ENCODE measurements around the gene ARHGAP6. TPM values are rescaled to one million over a fixed set of nuclear protein-coding genes. Genes with fewer than 3 reads are reported as not detected.

The ARHGAP6 gene
- total and polyA plus RNA-seq, 2 of the 13 experiments (the other 11 are each of a cell fraction or from before 2014, with no cell fraction given): 0.11 TPM; not detected in 1

DNA sequence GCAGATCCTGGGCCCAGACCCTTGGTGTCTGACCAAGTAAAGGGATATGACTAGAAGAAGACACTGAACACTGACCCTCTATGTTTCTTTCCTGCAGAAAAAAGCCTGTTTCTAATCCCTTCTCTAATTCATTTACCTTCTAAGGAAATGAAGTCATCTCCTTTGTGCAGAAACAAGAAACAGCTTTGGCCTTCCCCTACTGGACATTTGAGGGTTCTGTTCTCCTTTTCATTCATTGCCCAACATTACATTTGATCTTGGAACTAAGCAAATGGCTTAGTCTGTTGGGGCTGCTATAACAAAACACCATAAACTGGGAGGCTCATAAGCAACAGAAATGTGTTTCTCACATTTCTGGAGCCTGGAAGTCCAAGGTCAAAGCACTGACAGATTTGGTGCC is 534.6 kb downstream of the ARHGAP6 start (continued):
- TF ChIP-seq NFKBIZ (CRISPR knock-in tag; IDR thresholded peaks at IDR 0.05) (no peak), ZNF256 (CRISPR knock-in tag; conservative IDR thresholded peaks at IDR 0.05) (no peak), YEATS4 (CRISPR knock-in tag; IDR thresholded peaks at IDR 0.05; ENCODE audit: borderline replicate concordance) (no peak), SIN3A (IDR thresholded peaks at IDR 0.05; ENCODE audit: borderline replicate concordance, low read depth, low read length) (no peak)
- TF ChIP-seq, protein P1, sequence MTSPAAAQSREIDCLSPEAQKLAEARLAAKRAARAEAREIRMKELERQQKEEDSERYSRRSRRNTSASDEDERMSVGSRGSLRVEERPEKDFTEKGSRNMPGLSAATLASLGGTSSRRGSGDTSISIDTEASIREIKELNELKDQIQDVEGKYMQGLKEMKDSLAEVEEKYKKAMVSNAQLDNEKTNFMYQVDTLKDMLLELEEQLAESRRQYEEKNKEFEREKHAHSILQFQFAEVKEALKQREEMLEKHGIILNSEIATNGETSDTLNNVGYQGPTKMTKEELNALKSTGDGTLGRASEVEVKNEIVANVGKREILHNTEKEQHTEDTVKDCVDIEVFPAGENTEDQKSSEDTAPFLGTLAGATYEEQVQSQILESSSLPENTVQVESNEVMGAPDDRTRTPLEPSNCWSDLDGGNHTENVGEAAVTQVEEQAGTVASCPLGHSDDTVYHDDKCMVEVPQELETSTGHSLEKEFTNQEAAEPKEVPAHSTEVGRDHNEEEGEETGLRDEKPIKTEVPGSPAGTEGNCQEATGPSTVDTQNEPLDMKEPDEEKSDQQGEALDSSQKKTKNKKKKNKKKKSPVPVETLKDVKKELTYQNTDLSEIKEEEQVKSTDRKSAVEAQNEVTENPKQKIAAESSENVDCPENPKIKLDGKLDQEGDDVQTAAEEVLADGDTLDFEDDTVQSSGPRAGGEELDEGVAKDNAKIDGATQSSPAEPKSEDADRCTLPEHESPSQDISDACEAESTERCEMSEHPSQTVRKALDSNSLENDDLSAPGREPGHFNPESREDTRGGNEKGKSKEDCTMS (CRISPR knock-in tag; conservative IDR thresholded peaks at IDR 0.05): no peak

DNA sequence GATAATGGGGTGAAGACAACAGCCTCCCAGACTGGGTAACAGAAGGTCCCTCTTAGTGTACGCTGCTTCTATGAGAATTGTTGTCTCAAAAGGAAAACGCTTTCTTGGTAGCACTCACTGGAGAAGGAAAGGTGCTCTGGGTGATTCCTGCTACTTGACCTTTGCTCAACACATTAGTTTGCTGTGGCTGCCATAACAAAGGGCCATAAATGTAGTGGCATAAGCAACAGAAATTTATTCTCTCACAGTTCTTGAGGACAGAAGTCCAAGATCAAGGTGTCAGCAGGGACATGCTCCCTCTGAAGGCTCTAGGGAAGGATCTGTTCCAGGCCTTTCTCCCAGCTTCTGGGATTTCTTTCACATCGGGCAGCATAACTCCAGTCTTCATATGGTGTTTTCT is 535.6 kb downstream of the ARHGAP6 start:
- Histone ChIP-seq H3K36me3 (replicated peaks in 1 of 2; ENCODE audit: control insufficient read depth in 1 of 2, insufficient read depth in 2 of 2, low read length in 2 of 2) (no peaks in the 10 kb centered on the region), H3K4me2 (ENCODE audit: low read depth, low read length) (no peak overlapping the region), H3K27ac (ENCODE audit: extremely low read length, insufficient read depth, low read length) (no peak overlapping the region), H3K4me3 (replicated peaks in 1 of 3; ENCODE audit: insufficient read depth in 1 of 3, low read depth in 2 of 3, low read length in 3 of 3) (no peak overlapping the region), H3K27me3 (ENCODE audit: control insufficient read depth in 1 of 2, insufficient read depth in 2 of 2, low read length in 2 of 2) (no peaks in the 10 kb centered on the region), H2AFZ (ENCODE audit: low read length) (no peak overlapping the region), H4K20me1 (ENCODE audit: insufficient read depth, low read length) (no peaks in the 10 kb centered on the region), H3K9me3 (ENCODE audit: low read length) (no peaks in the 10 kb centered on the region), H3K4me1 (ENCODE audit: insufficient read depth, low read length) (peaks cover 1% of the 10 kb centered on the region; the same call in 1 of the 2 replicates), H3K79me2 (ENCODE audit: insufficient read depth, low read length) (no peaks in the 10 kb centered on the region), H3K9ac (ENCODE audit: insufficient read depth, low read depth, low read length) (no peak overlapping the region)
- ATAC-seq: no peak
- BruUV-seq (replicated peaks): no TSS peak
- CTCF ChIA-PET (ENCODE audit: low intra/inter-chr PET ratio, low total read pairs): no interaction called here
- FAIRE-seq: no peak
- intact Hi-C loops (cut with micrococcal nuclease; ENCODE audit: unreplicated experiment): no loop called here
- WGBS (ENCODE audit: low lambda C conversion rate): 79% methylated on average over 2 of the region's 3 CpGs
- POLR2A ChIA-PET: no interaction called here
- in situ Hi-C loops (cut with HindIII; ENCODE audit: extremely low pct_ligation_motif_present, low pct_unique_long_range_greater_than_20kb): loop anchor here (5.0 to 25.0 kb wide), 2 partner anchors 632 to 938 kb away; partner anchors contain the start of gene MSL3
- no peak for DNase-seq (ENCODE audit: low spot score)
- TF ChIP-seq ZNF354B (CRISPR knock-in tag; IDR thresholded peaks at IDR 0.05) (no peak), CAMTA2 (CRISPR knock-in tag; IDR thresholded peaks at IDR 0.05; ENCODE audit: borderline replicate concordance) (no peak), RFX5 (IDR thresholded peaks at IDR 0.05; ENCODE audit: low read depth, low read length) (no peak), MBD4 (IDR thresholded peaks at IDR 0.05; ENCODE audit: borderline replicate concordance, low read length) (no peak), SALL2 (CRISPR knock-in tag; IDR thresholded peaks at IDR 0.05) (no peak), NFE2L1 (CRISPR knock-in tag; IDR thresholded peaks at IDR 0.05; ENCODE audit: borderline replicate concordance) (no peak)
- TF ChIP-seq, protein P2, sequence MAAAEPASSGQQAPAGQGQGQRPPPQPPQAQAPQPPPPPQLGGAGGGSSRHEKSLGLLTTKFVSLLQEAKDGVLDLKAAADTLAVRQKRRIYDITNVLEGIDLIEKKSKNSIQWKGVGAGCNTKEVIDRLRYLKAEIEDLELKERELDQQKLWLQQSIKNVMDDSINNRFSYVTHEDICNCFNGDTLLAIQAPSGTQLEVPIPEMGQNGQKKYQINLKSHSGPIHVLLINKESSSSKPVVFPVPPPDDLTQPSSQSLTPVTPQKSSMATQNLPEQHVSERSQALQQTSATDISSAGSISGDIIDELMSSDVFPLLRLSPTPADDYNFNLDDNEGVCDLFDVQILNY (CRISPR knock-in tag; conservative IDR thresholded peaks at IDR 0.05): no peak
- TF ChIP-seq, protein P3, sequence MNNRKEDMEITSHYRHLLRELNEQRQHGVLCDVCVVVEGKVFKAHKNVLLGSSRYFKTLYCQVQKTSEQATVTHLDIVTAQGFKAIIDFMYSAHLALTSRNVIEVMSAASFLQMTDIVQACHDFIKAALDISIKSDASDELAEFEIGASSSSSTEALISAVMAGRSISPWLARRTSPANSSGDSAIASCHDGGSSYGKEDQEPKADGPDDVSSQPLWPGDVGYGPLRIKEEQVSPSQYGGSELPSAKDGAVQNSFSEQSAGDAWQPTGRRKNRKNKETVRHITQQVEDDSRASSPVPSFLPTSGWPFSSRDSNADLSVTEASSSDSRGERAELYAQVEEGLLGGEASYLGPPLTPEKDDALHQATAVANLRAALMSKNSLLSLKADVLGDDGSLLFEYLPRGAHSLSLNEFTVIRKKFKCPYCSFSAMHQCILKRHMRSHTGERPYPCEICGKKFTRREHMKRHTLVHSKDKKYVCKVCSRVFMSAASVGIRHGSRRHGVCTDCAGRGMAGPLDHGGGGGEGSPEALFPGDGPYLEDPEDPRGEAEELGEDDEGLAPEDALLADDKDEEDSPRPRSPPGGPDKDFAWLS (CRISPR knock-in tag; IDR thresholded peaks at IDR 0.05; ENCODE audit: borderline replicate concordance): no peak
- TF ChIP-seq, protein P4, sequence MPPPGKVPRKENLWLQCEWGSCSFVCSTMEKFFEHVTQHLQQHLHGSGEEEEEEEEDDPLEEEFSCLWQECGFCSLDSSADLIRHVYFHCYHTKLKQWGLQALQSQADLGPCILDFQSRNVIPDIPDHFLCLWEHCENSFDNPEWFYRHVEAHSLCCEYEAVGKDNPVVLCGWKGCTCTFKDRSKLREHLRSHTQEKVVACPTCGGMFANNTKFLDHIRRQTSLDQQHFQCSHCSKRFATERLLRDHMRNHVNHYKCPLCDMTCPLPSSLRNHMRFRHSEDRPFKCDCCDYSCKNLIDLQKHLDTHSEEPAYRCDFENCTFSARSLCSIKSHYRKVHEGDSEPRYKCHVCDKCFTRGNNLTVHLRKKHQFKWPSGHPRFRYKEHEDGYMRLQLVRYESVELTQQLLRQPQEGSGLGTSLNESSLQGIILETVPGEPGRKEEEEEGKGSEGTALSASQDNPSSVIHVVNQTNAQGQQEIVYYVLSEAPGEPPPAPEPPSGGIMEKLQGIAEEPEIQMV (CRISPR knock-in tag; IDR thresholded peaks at IDR 0.05; ENCODE audit: low read depth): no peak
- TF ChIP-seq, protein P5, sequence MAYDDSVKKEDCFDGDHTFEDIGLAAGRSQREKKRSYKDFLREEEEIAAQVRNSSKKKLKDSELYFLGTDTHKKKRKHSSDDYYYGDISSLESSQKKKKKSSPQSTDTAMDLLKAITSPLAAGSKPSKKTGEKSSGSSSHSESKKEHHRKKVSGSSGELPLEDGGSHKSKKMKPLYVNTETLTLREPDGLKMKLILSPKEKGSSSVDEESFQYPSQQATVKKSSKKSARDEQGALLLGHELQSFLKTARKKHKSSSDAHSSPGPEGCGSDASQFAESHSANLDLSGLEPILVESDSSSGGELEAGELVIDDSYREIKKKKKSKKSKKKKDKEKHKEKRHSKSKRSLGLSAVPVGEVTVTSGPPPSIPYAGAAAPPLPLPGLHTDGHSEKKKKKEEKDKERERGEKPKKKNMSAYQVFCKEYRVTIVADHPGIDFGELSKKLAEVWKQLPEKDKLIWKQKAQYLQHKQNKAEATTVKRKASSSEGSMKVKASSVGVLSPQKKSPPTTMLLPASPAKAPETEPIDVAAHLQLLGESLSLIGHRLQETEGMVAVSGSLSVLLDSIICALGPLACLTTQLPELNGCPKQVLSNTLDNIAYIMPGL (CRISPR knock-in tag; IDR thresholded peaks at IDR 0.05; ENCODE audit: borderline replicate concordance in 1 of 2, low read depth in 1 of 2): no peak

Data from HepG2 (cell line).